OCI-M1 (cell line): ENCODE results near the gene WDR64.
"Not testable (repeated sequence)": the region's sequence is repeated elsewhere in the genome, so short reads cannot be mapped to it uniquely, and the experiment has no call there.

Source experiments
- DNase-seq: peaks from one replicate; lab custom pipeline; 2025; lab: John Stamatoyannopoulos, UW

WDR64 gene

DNA sequence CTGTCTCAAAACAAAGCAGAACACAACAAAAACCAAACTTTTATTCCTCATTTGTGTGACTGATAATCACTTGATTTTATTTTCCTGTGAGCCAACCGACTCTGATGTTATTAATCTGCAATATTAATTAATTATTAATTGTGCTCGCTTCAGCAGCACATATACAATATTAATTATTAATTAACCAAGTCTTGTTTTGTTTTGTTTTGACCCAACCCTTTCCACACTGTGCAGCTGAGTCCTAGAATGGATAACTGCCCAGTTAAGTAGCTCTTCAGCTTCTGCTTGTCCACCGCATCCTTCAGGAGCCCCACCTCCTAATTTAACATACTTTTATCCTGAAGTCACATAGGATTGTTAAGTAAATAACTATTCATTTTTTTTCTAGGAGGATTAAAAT, 148.6 kb downstream of the WDR64 start:
- no peak for DNase-seq

GRCh38 chr1:241802863-241803262, 150.8 kb downstream of the WDR64 start:
- no peak for DNase-seq

DNA sequence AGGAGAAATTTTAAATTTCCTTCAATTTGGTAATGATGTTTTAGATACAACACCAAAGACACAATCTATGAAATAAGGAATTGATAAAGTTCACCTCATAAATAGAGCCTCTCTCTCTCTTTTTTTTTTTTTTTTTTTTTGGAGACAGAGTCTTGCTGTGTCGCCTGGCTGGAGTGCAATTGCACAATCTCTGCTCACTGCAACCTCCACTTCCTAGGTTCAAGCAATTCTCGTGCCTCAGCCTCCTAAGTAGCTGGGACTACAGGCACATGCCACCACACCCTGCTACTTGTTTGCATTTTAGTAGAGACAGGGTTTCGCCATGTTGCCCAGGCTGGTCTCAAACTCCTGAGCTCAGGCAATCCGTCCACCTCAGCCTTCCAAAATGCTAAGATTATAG, 152.6 kb downstream of the WDR64 start:
- not testable (repeated sequence) for DNase-seq

GRCh38 chr1:241808265-241808664, 156.2 kb downstream of the WDR64 start:
- no peak for DNase-seq

- DNase-seq = peak; percentile 39
Observed at GRCh38 chr1:241810769-241811405, 158.8 kb downstream of the WDR64 start.

GRCh38 chr1:241813768-241814320, 161.8 kb downstream of the WDR64 start:
- DNase-seq = no peak

- no peak for DNase-seq
Observed at GRCh38 chr1:241816008-241816407, 163.9 kb downstream of the WDR64 start.

DNA sequence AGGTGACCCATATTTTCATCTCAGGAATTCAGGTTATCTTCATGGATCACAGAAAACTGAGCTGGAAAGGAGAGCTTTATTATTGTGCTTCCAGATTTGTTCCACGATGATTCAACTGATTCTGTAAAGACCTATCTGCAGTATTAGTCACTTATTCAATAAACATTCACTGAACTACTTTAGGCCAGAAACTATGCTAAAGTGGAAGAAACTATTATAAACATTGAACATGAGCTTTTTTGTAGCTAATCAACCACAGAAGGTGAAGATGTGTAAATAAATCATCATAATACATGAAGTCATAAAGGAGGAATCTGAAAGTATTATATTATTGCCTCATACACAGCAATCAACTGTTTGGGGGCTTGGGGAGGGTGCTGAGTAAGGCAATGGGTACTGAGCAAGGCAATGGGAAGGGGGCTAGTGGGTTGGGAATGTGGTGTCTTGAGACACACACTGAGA, 165.3 kb downstream of the WDR64 start:
- DNase-seq = no peak

- DNase-seq = peak; percentile 85
Observed at GRCh38 chr1:241817956-241818612, 166.0 kb downstream of the WDR64 start.

DNA sequence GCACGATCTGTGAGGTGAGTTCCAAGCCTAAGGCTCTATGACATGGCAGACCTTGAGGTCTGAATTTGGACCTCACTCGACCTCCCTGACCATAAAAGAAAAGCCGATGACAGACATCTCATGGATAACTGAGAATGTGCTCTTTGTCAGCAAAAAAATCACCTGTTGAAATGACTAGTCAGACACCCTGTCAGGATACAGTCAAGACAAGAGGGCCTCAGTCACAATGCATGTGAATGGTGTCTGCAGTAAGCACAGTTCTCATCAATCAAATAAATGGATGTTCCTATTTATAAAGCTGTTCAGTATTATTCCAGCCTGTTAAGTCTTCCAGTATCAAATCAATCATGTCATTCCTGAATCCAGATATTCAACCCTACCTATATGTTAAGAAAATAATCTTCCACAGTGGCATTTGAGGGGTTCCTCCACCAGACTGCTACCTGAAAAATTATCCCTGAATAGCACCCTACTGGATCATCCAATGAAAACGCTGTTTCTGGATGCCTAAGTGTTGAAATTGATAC, 167.3 kb downstream of the WDR64 start:
- no peak for DNase-seq

- no peak for DNase-seq
Observed at GRCh38 chr1:241821363-241821762, 169.3 kb downstream of the WDR64 start.

DNA sequence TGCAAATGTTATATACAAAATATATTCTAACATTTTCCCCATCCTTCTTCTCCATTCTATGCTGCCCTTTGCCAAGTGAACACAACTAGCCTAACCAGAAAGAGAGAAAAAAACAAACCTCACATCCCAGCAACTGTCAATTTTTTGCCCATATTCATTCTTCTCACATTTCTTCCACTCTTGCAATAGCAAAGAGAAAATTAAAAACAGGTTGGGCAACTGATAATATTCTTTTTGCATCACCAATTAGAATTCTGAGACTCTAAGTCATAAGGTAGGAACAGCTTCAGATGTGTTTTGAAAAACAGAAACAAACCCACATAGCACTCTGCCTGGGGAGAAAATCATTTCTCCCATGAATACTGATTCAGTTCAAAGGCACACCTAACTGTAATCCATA, 170.8 kb downstream of the WDR64 start:
- DNase-seq = no peak

GRCh38 chr1:241823925-241824324, 171.8 kb downstream of the WDR64 start:
- peak; percentile 91 for DNase-seq

DNA sequence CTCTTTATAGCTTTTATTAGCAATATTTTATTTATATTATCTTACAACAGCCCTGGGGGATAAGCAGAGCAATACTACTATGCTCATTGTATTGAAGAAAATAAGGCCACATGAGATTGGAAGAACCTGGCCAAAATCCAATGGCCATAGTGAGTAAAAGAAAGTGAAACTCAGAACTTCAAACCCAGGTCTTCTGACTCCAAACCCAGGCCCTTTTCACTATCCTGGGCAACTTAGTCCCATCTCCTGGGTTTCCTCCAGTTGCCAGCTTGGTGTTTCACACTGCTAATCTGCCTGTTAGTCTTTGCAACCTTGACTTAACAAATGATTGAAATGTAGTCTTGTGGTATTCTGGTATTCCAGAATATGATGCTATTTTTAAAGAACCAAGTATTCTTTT, 173.5 kb downstream of the WDR64 start:
- peak; percentile 81 for DNase-seq

GRCh38 chr1:241826613-241827012, 174.5 kb downstream of the WDR64 start:
- not testable (repeated sequence) for DNase-seq

DNA sequence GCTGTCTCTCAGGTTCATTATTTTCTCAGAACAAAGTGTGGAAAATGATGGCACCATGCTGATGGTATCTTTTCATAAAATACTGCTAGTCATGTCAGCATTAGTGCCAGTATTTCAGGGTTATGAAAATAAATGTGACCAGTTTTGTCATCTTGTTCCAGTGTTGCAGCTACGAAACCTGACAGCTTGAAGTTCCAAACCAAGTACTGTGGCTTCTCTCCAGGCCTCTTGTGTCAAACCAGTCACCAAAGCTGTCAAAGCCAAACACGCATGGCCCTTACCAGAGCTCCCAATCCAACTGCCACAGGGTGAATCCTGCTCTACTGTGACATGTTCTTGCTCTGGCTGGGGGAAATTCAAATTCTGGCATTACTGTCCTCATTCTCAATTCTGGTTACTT, 175.2 kb downstream of the WDR64 start:
- no peak for DNase-seq

GRCh38 chr1:241828463-241829021, 176.5 kb downstream of the WDR64 start:
- DNase-seq = no peak

DNA sequence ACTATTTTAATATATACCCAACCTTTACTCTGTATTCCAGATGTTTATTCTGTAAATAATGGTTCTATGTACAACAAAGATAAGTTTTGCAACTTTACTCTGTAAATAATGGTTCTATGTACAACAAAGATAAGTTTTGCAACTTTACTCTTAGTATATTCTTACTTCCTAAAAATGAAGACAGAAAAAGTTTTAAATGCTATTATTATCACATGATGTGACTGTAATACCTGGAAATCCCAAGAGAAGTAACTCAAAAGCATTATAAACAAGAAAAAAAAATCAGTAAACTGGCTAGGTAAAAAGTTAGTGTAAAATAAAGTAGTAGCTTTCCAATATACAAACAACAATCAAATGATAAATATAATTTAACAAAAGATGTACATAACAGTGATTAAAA, 177.4 kb downstream of the WDR64 start:
- DNase-seq = no peak

DNA sequence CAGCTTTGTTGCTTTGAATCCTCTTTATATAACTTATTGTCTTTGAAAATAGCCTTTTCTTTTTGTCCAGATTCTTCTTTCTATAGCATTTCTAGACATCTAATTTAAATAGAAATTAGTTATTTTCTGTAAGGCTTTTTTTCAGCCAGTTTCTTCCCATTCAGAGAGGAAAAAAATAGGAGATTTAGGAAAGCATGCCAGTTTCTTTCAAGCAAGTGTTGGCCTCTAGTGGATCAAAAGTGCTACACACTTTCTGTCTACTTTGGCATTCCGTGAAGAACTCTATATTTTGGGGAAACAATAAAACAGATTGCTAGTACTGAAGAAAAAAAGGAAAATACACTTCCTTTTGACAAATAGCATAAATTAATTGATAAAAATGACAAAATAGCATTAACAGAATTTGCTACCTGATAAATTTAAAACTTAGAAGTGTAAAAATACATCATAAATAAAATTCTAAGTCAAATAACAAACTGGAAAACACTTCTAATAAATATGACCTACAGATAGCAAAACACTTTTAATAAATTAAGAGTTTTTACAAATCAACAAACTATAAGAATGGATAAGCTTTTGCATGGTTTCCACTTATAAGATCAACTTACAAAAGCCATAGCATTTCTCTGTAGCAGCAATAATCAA, 182.8 kb downstream of the WDR64 start:
- DNase-seq = peak; percentile 90

GRCh38 chr1:241836941-241837340, 184.9 kb downstream of the WDR64 start:
- DNase-seq = no peak

DNA sequence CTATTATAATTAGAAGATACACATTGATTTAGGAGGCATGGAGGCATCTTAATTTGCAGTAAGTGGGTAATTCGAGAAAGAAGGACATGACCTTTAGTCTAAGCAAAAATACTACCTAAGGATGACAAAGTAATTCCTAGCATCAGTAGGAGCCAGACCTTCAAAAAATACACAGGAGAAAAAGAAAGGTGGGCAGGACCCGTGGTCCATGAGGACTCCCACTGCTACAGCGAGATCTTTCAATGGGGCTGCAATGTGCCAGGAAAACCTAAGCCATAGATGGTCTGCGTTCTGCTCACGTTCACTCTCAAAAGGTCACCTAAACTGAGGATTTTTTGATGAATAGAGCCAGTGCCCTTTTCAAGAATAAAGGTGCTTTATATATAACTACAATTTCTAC, 185.3 kb downstream of the WDR64 start:
- no peak for DNase-seq

DNA sequence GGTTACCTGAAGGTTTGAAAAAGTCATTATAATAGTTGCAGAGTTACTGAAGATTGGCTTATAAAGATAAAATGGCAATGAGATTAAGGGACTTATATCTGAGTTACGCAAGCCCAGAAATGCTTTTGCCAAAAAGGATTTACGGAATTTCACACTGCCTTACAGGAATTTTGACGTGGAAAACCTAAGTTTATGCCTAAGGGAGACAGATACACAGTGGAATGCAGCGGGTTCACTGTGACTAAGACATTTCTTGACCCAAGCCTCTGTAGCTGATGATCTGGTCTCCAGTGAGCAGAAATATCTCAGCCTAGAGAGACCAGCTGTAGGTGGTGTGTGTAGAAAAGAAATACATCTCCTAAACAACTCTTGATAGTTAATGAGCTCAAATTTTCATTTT, 185.8 kb downstream of the WDR64 start:
- DNase-seq = no peak
